Testis (tissue), 3 donors: ENCODE data around the gene DRG2. TPM values are rescaled to one million over a fixed set of nuclear protein-coding genes. Genes with fewer than 3 reads are reported as not detected.

Source experiments
- DNase-seq: peaks from one replicate; pipeline ENCODE4 v3.0.0-alpha.2; 2019
- H3K27ac ChIP-seq, 2 donors: fragments of 200-600 bp; sonication (generic); one replicate each; pipeline ENCODE4 v1.5.1; 2019
- H3K27me3 ChIP-seq: fragments of 200-600 bp; sonication (generic); one replicate; pipeline ENCODE4 v1.5.1; 2019
- H3K36me3 ChIP-seq: fragments of 200-600 bp; sonication (generic); one replicate; pipeline ENCODE4 v1.5.1; 2017; ENCODE audit warnings: low read depth; ENCODE audit errors: missing control alignments
- H3K4me1 ChIP-seq: fragments of 200-600 bp; sonication (generic); one replicate; pipeline ENCODE4 v1.5.1; 2019
- H3K4me3 ChIP-seq, 2 donors: fragments of 200-600 bp; sonication (generic); one replicate each; pipeline ENCODE4 v1.5.1; 2017 to 2019
- H3K9me3 ChIP-seq: fragments of 200-600 bp; sonication (generic); one replicate; pipeline ENCODE4 v1.5.1; 2017
- POLR2A ChIP-seq: fragments of 450-650 bp; IDR thresholded peaks from one replicate; pipeline ENCODE4 v1.6.1; 2017; ENCODE audit warnings: antibody characterized with exemption, mild to moderate bottlenecking, moderate library complexity
- WGBS, 2 donors: methylation state at CpG; one replicate each; pipeline ENCODE4 v1.1.5; 2018; 5-methylcytosine and 5-hydroxymethylcytosine counted together
- intact Hi-C: fragments of 100-400 bp; cut with DNase I; formaldehyde crosslinking; loops from one replicate; pipeline ENCODE4 v1.15.1; 2023; ENCODE audit warnings: low total_unique reads
- polyA plus RNA-seq: library from polyadenylated mRNA; stranded (reverse); fragments of 350-450 nt; fragmentation: Illumina TruSeq; extraction: RNeasy Lipid Tissue Mini Kit (QIAGEN cat#74804); gene quantifications from one replicate; pipeline ENCODE4 v1.2.3, GENCODE V29; 2014; ENCODE audit warnings: low read depth, low replicate concordance; ENCODE audit not compliant: insufficient read depth
- total RNA-seq, 2 donors: library from RNA; depleted of rRNA; stranded (reverse); fragments of >200 nt; gene quantifications; one replicate each; pipeline ENCODE4 v1.2.3, GENCODE V29; 2016
- TF ChIP-seq, protein P1 (sequence below), 3 experiments: fragments of 450-650 bp in 2 of 3; fragments of 200-600 bp in 1 of 3; sonication (generic) in 1 of 3; IDR thresholded peaks; one replicate each; pipeline ENCODE4 v1.5.1; 2016 to 2019; ENCODE audit warnings: antibody characterized with exemption in 3 of 3, mild to moderate bottlenecking in 2 of 3, moderate library complexity in 1 of 3

DRG2 gene
- total and polyA plus RNA-seq, 3 donors from 2014 or later = 26.0 to 43.1 (median 42.9) TPM

DNA sequence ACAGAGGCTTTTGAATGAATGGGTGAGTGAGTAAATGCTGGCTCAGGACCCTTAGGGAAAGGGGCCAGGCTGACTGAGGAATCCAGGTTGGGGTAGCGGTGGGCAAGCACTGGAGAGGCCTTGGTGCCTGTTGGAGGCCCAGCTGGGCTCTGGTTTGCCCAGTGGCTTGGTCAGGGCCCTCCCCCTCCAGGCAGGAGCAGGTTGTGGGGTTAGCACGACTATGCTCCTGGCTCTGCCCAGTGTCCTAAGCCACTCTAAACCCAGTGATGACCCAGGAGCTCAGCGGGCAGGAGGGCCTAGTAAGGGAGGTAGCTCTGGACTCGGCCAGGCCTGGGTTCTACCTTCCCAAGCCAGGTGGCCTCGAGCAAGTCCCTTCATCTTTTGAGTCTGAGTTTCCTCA, 28.3 kb downstream of the DRG2 start:
- intact Hi-C loops = no loop called here
- H3K27me3 ChIP-seq = no peaks in the 10 kb centered on the region
- TF ChIP-seq, protein P1, sequence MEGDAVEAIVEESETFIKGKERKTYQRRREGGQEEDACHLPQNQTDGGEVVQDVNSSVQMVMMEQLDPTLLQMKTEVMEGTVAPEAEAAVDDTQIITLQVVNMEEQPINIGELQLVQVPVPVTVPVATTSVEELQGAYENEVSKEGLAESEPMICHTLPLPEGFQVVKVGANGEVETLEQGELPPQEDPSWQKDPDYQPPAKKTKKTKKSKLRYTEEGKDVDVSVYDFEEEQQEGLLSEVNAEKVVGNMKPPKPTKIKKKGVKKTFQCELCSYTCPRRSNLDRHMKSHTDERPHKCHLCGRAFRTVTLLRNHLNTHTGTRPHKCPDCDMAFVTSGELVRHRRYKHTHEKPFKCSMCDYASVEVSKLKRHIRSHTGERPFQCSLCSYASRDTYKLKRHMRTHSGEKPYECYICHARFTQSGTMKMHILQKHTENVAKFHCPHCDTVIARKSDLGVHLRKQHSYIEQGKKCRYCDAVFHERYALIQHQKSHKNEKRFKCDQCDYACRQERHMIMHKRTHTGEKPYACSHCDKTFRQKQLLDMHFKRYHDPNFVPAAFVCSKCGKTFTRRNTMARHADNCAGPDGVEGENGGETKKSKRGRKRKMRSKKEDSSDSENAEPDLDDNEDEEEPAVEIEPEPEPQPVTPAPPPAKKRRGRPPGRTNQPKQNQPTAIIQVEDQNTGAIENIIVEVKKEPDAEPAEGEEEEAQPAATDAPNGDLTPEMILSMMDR (IDR thresholded peaks at IDR 0.05) = no peak
- no peak overlapping the region for H3K4me3 ChIP-seq
- WGBS, 2 donors = 93% methylated on average over 5 of the region's 5 CpGs; no CpG with 5 or more reads in 1 of the 2 donors
- no peaks in the 10 kb centered on the region for H3K4me1 ChIP-seq
- H3K9me3 ChIP-seq = no peaks in the 10 kb centered on the region
- no peaks in the 10 kb centered on the region for H3K36me3 ChIP-seq
- DNase-seq = no peak
- no peak overlapping the region for H3K27ac ChIP-seq

DNA sequence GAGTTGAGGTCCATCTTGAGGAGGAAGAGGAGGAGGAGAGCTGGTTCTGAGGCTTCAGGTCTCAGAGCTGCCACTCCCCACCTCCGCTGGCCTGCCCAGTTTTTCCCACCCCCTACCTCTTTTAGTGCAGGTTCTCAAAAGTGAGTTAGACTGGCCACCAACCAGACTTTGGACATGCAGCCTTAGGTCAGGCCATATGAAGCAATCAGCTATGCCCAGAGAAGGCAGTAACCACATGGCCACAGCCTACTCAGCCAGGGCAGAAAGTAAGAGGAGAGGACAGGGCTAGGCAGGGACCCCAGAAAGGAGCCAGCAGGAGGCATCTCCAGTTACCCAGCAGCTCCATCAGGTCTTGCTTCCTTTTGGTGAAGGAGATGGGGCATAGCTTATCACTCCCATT, 29.8 kb downstream of the DRG2 start:
- Histone ChIP-seq H3K27ac (no peak overlapping the region), H3K36me3 (no peaks in the 10 kb centered on the region), H3K27me3 (no peaks in the 10 kb centered on the region), H3K4me3 (no peak overlapping the region), H3K4me1 (no peaks in the 10 kb centered on the region), H3K9me3 (no peaks in the 10 kb centered on the region)
- intact Hi-C loops = no loop called here
- DNase-seq = no peak
- WGBS, 2 donors = 83 to 100% methylated on average over 1 of the region's 1 CpG
- no peak for TF ChIP-seq POLR2A
- TF ChIP-seq, protein P1 (IDR thresholded peaks at IDR 0.05) = no peak

DNA sequence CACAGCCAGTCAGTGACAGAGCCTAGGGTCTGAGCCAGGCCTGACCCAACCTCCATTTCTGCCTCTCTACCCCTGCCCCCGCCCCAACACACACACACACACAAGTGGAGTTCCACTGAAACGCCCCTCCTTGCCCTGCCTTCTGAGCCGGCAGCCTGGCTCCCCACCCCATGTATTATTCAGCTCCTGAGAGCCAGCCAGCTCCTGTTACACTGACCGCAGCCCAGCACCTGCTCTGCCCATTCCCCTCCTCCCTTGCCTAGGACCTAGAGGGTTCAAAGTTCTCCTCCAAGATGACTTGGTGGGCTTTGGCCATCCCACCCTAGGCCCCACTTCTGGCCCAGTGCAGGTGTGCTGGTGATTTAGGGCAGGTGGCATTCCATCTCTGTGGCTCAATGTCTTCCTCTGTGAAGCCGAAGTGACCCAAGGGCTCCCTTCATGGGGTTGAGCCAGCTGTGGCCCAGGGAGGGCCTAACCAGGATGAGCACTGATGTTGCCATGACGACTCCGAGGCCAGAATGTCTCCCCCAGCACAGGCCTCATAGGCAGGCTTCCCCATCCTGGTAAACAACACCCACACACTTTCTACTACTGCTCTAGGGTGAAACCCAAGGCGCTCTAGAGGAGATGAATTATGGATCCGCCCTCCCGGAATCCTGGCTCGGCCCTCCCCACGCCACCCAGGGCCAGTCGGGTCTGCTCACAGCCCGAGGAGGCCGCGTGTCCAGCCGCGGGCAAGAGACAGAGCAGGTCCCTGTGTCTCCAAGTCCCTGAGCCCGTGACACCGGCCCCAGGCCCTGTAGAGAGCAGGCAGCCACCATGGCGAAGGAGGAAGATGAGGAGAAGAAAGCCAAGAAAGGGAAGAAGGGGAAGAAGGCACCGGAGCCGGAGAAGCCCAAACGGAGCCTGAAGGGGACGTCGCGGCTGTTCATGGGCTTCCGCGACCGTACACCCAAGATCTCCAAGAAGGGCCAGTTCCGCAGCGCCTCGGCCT, 30.5 kb downstream of the DRG2 start:
- Histone ChIP-seq H3K27me3 (no peaks in the 10 kb centered on the region), H3K27ac (no peak overlapping the region), H3K4me3 (peak overlapping the region in 1 of 2 donors; percentile 17), H3K4me1 (no peaks in the 10 kb centered on the region), H3K9me3 (no peaks in the 10 kb centered on the region), H3K36me3 (no peaks in the 10 kb centered on the region)
- DNase-seq = no peak
- 70 to 74% methylated on average over 25 to 33 of the region's 33 CpGs for WGBS, 2 donors
- intact Hi-C loops = no loop called here
- no peak for TF ChIP-seq POLR2A
- TF ChIP-seq, protein P1 (IDR thresholded peaks at IDR 0.05) = no peak

- no peak for DNase-seq
- no peaks in the 10 kb centered on the region for H3K9me3 ChIP-seq
- no peaks in the 10 kb centered on the region for H3K27me3 ChIP-seq
- H3K36me3 ChIP-seq = no peaks in the 10 kb centered on the region
- H3K27ac ChIP-seq = no peak overlapping the region
- intact Hi-C loops = no loop called here
- H3K4me3 ChIP-seq = peak overlapping the region in 1 of 2 donors; percentile 17
- H3K4me1 ChIP-seq = no peaks in the 10 kb centered on the region
- no peak for TF ChIP-seq POLR2A
- TF ChIP-seq, protein P1 (IDR thresholded peaks at IDR 0.05) = no peak
- WGBS, 2 donors = 75 to 92% methylated on average over 24 to 57 of the region's 57 CpGs
These were observed 31.5 kb downstream of the DRG2 start for GRCh38 chr17:18119166-18119745.
